ENCODE data around the gene CFDP1.
"Not testable (repeated sequence)": the region's sequence is repeated elsewhere in the genome, so short reads cannot be mapped to it uniquely, and the experiment has no call there.

The CFDP1 gene

DNA sequence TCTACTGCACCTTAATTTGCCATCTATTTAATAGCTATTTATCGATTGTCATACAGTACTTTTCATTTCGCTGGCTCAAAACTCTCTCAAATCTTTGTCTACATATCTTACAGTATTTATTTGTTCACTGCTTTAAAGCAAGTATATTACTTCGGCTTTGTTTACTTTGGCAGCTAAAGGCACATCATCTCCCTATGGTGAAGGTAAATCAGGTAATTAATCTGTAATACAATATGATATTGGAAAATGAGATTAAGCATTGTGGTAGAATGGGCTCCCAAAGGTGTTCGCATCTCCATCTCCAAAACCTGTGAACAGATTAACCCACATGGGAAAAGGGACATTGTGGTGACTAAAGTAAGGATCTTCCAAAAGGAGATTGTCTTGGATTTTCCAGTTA, 24.7 kb upstream of the CFDP1 start:
- no peak overlapping the region for H3K4me3 ChIP-seq (replicated peaks; ENCODE audit: low read depth, low read length)
- no peak for TF ChIP-seq CTCF (IDR thresholded peaks at IDR 0.05; ENCODE audit: low read length, missing control alignments)
- no peak for DNase-seq (ENCODE audit: low read depth)

GRCh38 chr16:75457485-75458021, 24.2 kb upstream of the CFDP1 start:
- no peak for TF ChIP-seq CTCF (IDR thresholded peaks at IDR 0.05; ENCODE audit: low read length, missing control alignments)

DNA sequence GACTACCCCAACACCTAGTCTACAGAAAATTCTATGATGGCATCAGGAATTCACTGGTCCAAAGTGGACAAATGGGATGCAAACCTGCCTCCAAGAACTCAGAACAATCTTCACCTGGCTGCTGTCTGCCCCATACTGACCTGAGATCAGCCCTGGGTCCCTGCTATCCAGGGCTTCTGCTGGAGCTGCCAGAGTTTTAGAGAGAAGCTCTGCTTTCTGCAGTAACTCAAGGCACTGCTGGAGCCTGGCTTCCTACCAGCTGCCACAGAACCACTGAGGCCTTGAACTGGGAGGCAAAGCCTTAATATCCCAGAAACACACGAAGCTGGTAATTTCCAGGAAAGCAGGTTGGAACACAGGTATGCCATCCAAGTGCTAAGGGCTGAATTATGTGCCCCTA, 23.7 kb upstream of the CFDP1 start:
- no peak for TF ChIP-seq CTCF (IDR thresholded peaks at IDR 0.05; ENCODE audit: low read length, missing control alignments)
- no peak for DNase-seq (ENCODE audit: low read depth)
- H3K4me3 ChIP-seq (replicated peaks; ENCODE audit: low read depth, low read length): no peak overlapping the region

More at GRCh38 chr16:75457485-75458021, 24.2 kb upstream of the CFDP1 start:
- no peak for DNase-seq (ENCODE audit: low read depth)
- H3K4me3 ChIP-seq (replicated peaks; ENCODE audit: low read depth, low read length): no peak overlapping the region

DNA sequence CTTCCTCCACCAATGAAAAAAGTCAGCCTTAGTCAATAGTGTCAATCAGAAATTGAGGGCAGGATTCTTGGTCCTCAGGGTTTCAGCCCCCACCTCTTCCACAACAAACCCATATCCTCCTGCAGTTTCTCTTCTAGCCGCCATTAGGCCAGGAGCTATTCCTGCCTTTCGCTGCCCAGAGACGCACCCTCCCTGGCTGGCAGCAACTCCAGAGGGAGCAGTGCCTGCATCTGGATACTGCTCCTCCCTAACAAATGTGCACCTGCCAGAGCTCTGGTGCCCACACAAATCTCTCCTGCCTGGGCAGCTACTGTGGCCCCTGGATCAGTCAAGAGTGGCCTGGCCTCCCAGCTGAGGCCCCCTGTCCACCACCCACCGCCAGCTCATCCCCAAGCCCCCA, 23.2 kb upstream of the CFDP1 start:
- not testable (repeated sequence) for DNase-seq (ENCODE audit: low read depth); H3K4me3 ChIP-seq (replicated peaks; ENCODE audit: low read depth, low read length)

- no peak overlapping the region for H3K4me3 ChIP-seq (replicated peaks; ENCODE audit: low read depth, low read length)
- DNase-seq (ENCODE audit: low read depth): no peak
- no peak for TF ChIP-seq CTCF (IDR thresholded peaks at IDR 0.05; ENCODE audit: low read length, missing control alignments)
Observed at GRCh38 chr16:75455677-75456076, 22.4 kb upstream of the CFDP1 start.

DNA sequence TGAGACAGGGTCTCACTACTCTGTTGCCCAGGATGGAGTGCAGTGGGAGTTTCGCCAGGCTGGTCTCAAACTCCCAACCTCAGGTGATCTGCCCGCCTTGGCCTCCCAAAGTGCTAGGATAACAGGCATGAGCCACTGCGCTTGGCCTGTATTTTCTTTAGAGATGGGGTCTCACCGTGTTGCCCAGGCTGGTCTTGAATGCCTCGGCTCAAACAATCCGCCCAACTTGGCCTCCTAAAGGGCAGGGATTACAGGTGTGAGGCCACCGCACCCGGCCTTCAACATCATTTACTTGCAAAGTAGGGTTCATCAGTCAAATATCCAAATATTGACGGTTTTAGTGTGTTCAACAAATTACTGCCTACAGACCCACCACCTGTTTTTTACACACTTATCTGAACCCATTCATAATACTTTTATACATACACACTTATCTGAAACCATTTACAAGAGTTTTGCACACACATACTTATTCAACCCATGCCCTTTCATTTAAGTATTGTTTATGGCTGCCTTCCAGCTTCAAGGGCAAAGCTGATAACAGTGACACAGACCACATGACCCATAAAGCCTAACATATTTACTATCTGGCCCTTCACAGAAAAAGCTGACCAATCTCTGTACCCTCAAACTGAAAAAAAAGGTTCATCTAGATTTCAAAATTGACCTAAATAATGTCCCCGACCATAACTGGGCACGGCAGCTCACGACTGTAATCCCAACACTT, 19.3 kb upstream of the CFDP1 start:
- no peak for TF ChIP-seq CTCF (IDR thresholded peaks at IDR 0.05; ENCODE audit: low read length, missing control alignments)
- DNase-seq (ENCODE audit: low read depth): no peak
- H3K4me3 ChIP-seq (replicated peaks; ENCODE audit: low read depth, low read length): no peak overlapping the region

- no peak for TF ChIP-seq CTCF (IDR thresholded peaks at IDR 0.05; ENCODE audit: low read length, missing control alignments)
- no peak for DNase-seq (ENCODE audit: low read depth)
- H3K4me3 ChIP-seq (replicated peaks; ENCODE audit: low read depth, low read length): no peak overlapping the region
Observed at GRCh38 chr16:75446416-75446815, 13.1 kb upstream of the CFDP1 start.
